GM12878 (cell line): ENCODE measurements around the gene PIGU. TPM values are rescaled to one million over a fixed set of nuclear protein-coding genes. Genes with fewer than 3 reads are reported as not detected.

Source experiments
- CBX5 ChIP-seq: sonication (generic); IDR thresholded peaks from 2 replicates; pipeline ENCODE4 v1.6.1; 2016; ENCODE audit warnings: low read depth, moderate library complexity, mild to moderate bottlenecking, inconsistent platforms
- CHD2 ChIP-seq: IDR thresholded peaks from 2 replicates; pipeline ENCODE4 v1.6.1; 2011; ENCODE audit warnings: low read depth, low read length, improper control_type of control experiment, borderline replicate concordance
- EGR1 ChIP-seq, 2 experiments: IDR thresholded peaks; 1 replicate in 1 of 2; 2 replicates in 1 of 2; pipeline ENCODE4 v1.6.1; 2011 to 2012; ENCODE audit warnings: low read depth in 2 of 2, low read length in 2 of 2, borderline replicate concordance in 1 of 2, mild to moderate bottlenecking in 1 of 2, moderate library complexity in 1 of 2
- JUND ChIP-seq: IDR thresholded peaks from 2 replicates; pipeline ENCODE4 v1.6.1; 2012; ENCODE audit warnings: low read depth, mild to moderate bottlenecking, low read length, improper control_type of control experiment, moderate library complexity
- MYB ChIP-seq: fragments of 150-350 bp; IDR thresholded peaks from 2 replicates; pipeline ENCODE4 v1.6.1; 2014; ENCODE audit warnings: mild to moderate bottlenecking, low read depth, low read length, borderline replicate concordance
- NBN ChIP-seq: fragments of 450-650 bp; IDR thresholded peaks from 2 replicates; pipeline ENCODE4 v1.6.1; 2016
- PAX5 ChIP-seq: IDR thresholded peaks from 2 replicates; pipeline ENCODE4 v1.6.1; 2011; ENCODE audit warnings: low read depth, low read length, borderline replicate concordance
- RUNX3 ChIP-seq: IDR thresholded peaks from 2 replicates; pipeline ENCODE4 v1.6.1; 2012; ENCODE audit warnings: low read length, inconsistent platforms
- SKIL ChIP-seq: fragments of 450-650 bp; IDR thresholded peaks from 2 replicates; pipeline ENCODE4 v1.6.1; 2017; ENCODE audit warnings: mild to moderate bottlenecking, low read depth, inconsistent platforms; ENCODE audit not compliant: poor library complexity, severe bottlenecking
- SMARCA5 ChIP-seq: fragments of 450-650 bp; IDR thresholded peaks from 2 replicates; pipeline ENCODE4 v1.6.1; 2017; ENCODE audit warnings: mild to moderate bottlenecking
- ZNF384 ChIP-seq: IDR thresholded peaks from 2 replicates; pipeline ENCODE4 v1.6.1; 2012; ENCODE audit warnings: low read depth, mild to moderate bottlenecking, low read length, improper control_type of control experiment, borderline replicate concordance
- polyA plus RNA-seq, 11 experiments: library from polyadenylated mRNA; depleted of rRNA in 4 of 11; unstranded in 6 of 11; stranded (reverse) in 5 of 11; fragments of >200 nt; fragmentation: Nextera tagmentation in 4 of 11; fragmentation: Illumina TruSeq in 1 of 11; extraction: Ambion mirVana in 4 of 11; extraction: Trizol in 1 of 11; gene quantifications; 1 replicate in 1 of 11; 2 replicates in 10 of 11; pipeline versions ENCODE4 v1.2.1 to v1.2.3, GENCODE V29; 2011 to 2016; ENCODE audit warnings: inconsistent platforms in 2 of 11, missing spikeins in 2 of 11, low read depth in 1 of 11
- total RNA-seq, 4 experiments: library from RNA; depleted of rRNA in 3 of 4; stranded (reverse); fragments of >200 nt in 3 of 4; fragmentation: Illumina TruSeq in 1 of 4; extraction: Trizol in 1 of 4; gene quantifications; 2 replicates each; pipeline versions ENCODE4 v1.2.1 to v1.2.3, GENCODE V29; 2013 to 2021
- TF ChIP-seq, protein P1 (sequence below): fragments of 450-650 bp; IDR thresholded peaks from 2 replicates; pipeline ENCODE4 v1.6.1; 2016; ENCODE audit warnings: mild to moderate bottlenecking
- TF ChIP-seq, protein P2 (sequence below): IDR thresholded peaks from 2 replicates; pipeline ENCODE4 v1.6.1; 2012; ENCODE audit warnings: low read depth, low read length, improper control_type of control experiment
- TF ChIP-seq, protein P3 (sequence below): IDR thresholded peaks from 2 replicates; pipeline ENCODE4 v1.6.1; 2012; ENCODE audit warnings: low read depth, low read length, improper control_type of control experiment

Gene PIGU
- total and polyA plus RNA-seq, 10 of the 15 experiments (the other 5 are each of a cell fraction or from before 2014, with no cell fraction given) = 4.1 to 88.2 (median 25.0) TPM

DNA sequence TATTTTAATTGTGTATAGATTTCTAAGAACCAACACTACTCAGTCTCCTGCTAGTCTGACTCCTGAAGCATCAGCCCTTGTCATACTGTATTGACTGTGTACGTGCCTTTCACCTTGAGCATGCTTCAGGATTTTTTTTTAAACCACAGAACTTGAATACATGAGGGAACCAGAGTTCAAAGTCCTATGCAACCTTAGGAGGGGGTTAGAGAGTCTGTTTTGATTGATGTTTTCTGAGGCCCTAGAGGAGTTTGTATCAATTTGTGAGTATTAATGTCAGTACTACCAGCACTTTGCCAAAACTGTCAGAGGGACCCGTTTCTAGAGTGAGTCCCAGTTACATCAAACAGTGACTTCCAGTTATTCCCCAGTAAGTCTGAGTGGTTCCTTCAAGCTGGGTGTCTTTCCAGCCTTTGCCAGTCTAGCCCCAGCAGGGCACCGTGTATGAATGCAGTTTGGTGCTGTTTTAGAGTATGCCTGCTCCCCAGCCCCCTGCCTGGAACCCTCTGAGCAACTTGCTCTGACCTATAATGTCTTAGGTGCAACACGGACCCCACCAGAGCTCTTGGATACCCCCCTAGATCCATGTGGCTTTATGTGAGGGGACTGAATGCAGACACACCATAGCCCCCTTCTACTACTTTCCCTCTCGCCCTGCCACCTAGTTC lies 35.8 kb upstream of the PIGU start (continued):
- TF ChIP-seq PAX5 = no peak
- no peak for TF ChIP-seq MYB
- TF ChIP-seq, protein P1, sequence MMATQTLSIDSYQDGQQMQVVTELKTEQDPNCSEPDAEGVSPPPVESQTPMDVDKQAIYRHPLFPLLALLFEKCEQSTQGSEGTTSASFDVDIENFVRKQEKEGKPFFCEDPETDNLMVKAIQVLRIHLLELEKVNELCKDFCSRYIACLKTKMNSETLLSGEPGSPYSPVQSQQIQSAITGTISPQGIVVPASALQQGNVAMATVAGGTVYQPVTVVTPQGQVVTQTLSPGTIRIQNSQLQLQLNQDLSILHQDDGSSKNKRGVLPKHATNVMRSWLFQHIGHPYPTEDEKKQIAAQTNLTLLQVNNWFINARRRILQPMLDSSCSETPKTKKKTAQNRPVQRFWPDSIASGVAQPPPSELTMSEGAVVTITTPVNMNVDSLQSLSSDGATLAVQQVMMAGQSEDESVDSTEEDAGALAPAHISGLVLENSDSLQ = peak; percentile 63
- no peak for TF ChIP-seq CBX5
- TF ChIP-seq, protein P2, sequence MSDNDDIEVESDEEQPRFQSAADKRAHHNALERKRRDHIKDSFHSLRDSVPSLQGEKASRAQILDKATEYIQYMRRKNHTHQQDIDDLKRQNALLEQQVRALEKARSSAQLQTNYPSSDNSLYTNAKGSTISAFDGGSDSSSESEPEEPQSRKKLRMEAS = no peak
- peak; percentile 44; the same call in 1 of the 2 replicates for TF ChIP-seq NBN
- TF ChIP-seq, protein P3, sequence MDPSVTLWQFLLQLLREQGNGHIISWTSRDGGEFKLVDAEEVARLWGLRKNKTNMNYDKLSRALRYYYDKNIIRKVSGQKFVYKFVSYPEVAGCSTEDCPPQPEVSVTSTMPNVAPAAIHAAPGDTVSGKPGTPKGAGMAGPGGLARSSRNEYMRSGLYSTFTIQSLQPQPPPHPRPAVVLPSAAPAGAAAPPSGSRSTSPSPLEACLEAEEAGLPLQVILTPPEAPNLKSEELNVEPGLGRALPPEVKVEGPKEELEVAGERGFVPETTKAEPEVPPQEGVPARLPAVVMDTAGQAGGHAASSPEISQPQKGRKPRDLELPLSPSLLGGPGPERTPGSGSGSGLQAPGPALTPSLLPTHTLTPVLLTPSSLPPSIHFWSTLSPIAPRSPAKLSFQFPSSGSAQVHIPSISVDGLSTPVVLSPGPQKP = no peak
- TF ChIP-seq EGR1 (IDR thresholded peaks at IDR 0.05; ENCODE audit: borderline replicate concordance in 1 of 2, low read depth in 2 of 2, low read length in 2 of 2) = no peak
- TF ChIP-seq RUNX3 = peak; percentile 78
- no peak for TF ChIP-seq JUND
- TF ChIP-seq SKIL = peak; percentile 30
- peak; percentile 74; the same call in 1 of the 2 replicates for TF ChIP-seq ZNF384
- no peak for TF ChIP-seq CHD2
- 0 out of 2 replicates have a peak, but pooled peaks have one; percentile 34 for TF ChIP-seq SMARCA5
